Endodermal cell (in vitro differentiated cells): ENCODE data around the gene OGFR. TPM values are rescaled to one million over a fixed set of nuclear protein-coding genes. Genes with fewer than 3 reads are reported as not detected.

ENCODE experiments used
- DNase-seq: peaks from one replicate; pipeline ENCODE4 v3.0.0-alpha.2; 2017
- H3K27ac ChIP-seq: 2 replicates; pipeline ENCODE4 v1.5.1; 2013; ENCODE audit warnings: mild to moderate bottlenecking, low read depth, low read length, moderate library complexity
- H3K27me3 ChIP-seq: 2 replicates; pipeline ENCODE4 v1.6.1; 2013; ENCODE audit warnings: mild to moderate bottlenecking, low read length, moderate library complexity; ENCODE audit not compliant: insufficient read depth, control insufficient read depth, poor library complexity, severe bottlenecking
- H3K36me3 ChIP-seq: 2 replicates; pipeline ENCODE4 v1.7.0; 2013; ENCODE audit warnings: mild to moderate bottlenecking, low read length, moderate library complexity; ENCODE audit not compliant: control insufficient read depth, insufficient read depth
- H3K4me1 ChIP-seq: one replicate; pipeline ENCODE4 v1.7.0; 2013; ENCODE audit warnings: low read length; ENCODE audit not compliant: control insufficient read depth, insufficient read depth
- H3K4me3 ChIP-seq: 2 replicates; pipeline ENCODE4 v1.5.1; 2013; ENCODE audit warnings: mild to moderate bottlenecking, low read length, moderate library complexity
- H3K9ac ChIP-seq: 2 replicates; pipeline ENCODE4 v1.6.1; 2013; ENCODE audit warnings: mild to moderate bottlenecking, low read length, moderate library complexity; ENCODE audit not compliant: poor library complexity, severe bottlenecking; ENCODE audit errors: extremely low read depth
- H3K9me3 ChIP-seq: 2 replicates; pipeline ENCODE4 v1.6.1; 2013; ENCODE audit warnings: mild to moderate bottlenecking, low read length, moderate library complexity; ENCODE audit not compliant: control insufficient read depth
- H3K27ac Mint-ChIP-seq: 2 replicates; pipeline ENCODE4 v1.8.0; 2020; ENCODE audit warnings: mixed read lengths
- H3K27me3 Mint-ChIP-seq: 2 replicates; pipeline ENCODE4 v1.8.0; 2021; ENCODE audit warnings: mild to moderate bottlenecking, mixed read lengths; ENCODE audit not compliant: insufficient read depth
- H3K36me3 Mint-ChIP-seq: 2 replicates; pipeline ENCODE4 v1.8.0; 2020; ENCODE audit warnings: low read depth, mixed read lengths
- H3K4me1 Mint-ChIP-seq: 2 replicates; pipeline ENCODE4 v1.8.0; 2020; ENCODE audit warnings: mixed read lengths
- H3K4me3 Mint-ChIP-seq: 2 replicates; pipeline ENCODE4 v1.8.0; 2020; ENCODE audit warnings: mild to moderate bottlenecking, moderate library complexity, mixed read lengths
- H3K9me3 Mint-ChIP-seq: 2 replicates; pipeline ENCODE4 v1.8.0; 2020; ENCODE audit warnings: mild to moderate bottlenecking, mixed read lengths
- CTCF ChIP-seq: fragments of 200-600 bp; sonication (generic); conservative IDR thresholded peaks from 2 replicates; pipeline ENCODE4 v1.5.0; 2021; ENCODE audit warnings: antibody characterized with exemption, mild to moderate bottlenecking
- WGBS, 2 experiments: methylation state at CpG; one replicate each; pipeline versions ENCODE4 v1.1.5 to v1.1.7; 2013; ENCODE audit warnings: missing lambda C conversion rate in 2 of 2, mixed read lengths in 1 of 2; ENCODE audit not compliant: insufficient coverage in 1 of 2, insufficient read length in 1 of 2; 5-methylcytosine and 5-hydroxymethylcytosine counted together
- total RNA-seq, 2 donors: library from RNA; stranded (reverse); fragmentation: NEBNext Ultra II Directional in 1 of 2; extraction: Animal tissue kit (Norgen Biotek cat#: 25700) in 1 of 2; gene quantifications; 2 replicates in 1 of 2; 3 replicates in 1 of 2; pipeline ENCODE4 v1.2.1, GENCODE V29; 2021

OGFR gene
- total RNA-seq, 2 donors from 2014 or later: 28.1 to 28.5 TPM

- no peaks in the 10 kb centered on the region for H3K36me3 Mint-ChIP-seq
- peak; percentile 90 for DNase-seq
- no peak overlapping the region for H3K27ac ChIP-seq
Observed at GRCh38 chr20:62776692-62777527, 27.7 kb upstream of the OGFR start.

GRCh38 chr20:62777528-62777830 is 27.2 kb upstream of the OGFR start:
- TF ChIP-seq CTCF: no peak
- Mint-ChIP-seq H3K27ac (no peak overlapping the region), H3K4me1 (peaks cover 1% of the 10 kb centered on the region), H3K27me3 (no peaks in the 10 kb centered on the region), H3K4me3 (no peak overlapping the region), H3K36me3 (no peaks in the 10 kb centered on the region), H3K9me3 (peaks cover 2% of the 10 kb centered on the region)
- H3K9me3 ChIP-seq: no peaks in the 10 kb centered on the region
- WGBS, 2 experiments: 87 to 90% methylated on average over 3 to 8 of the region's 8 CpGs
- H3K36me3 ChIP-seq: no peaks in the 10 kb centered on the region
- H3K27me3 ChIP-seq: no peaks in the 10 kb centered on the region
- H3K4me3 ChIP-seq: no peak overlapping the region
- H3K27ac ChIP-seq: no peak overlapping the region
- no peak for DNase-seq
- H3K4me1 ChIP-seq: no peaks in the 10 kb centered on the region
- no peak overlapping the region for H3K9ac ChIP-seq

More at GRCh38 chr20:62776692-62777527, 27.7 kb upstream of the OGFR start:
- no peaks in the 10 kb centered on the region for H3K27me3 ChIP-seq
- no peak overlapping the region for H3K9ac ChIP-seq
- Mint-ChIP-seq H3K4me3 (no peak overlapping the region), H3K4me1 (no peaks in the 10 kb centered on the region), H3K9me3 (peaks cover 2% of the 10 kb centered on the region), H3K27ac (no peak overlapping the region), H3K27me3 (no peaks in the 10 kb centered on the region)
- no peaks in the 10 kb centered on the region for H3K4me1 ChIP-seq
- 86 to 90% methylated on average over 11 to 14 of the region's 14 CpGs for WGBS, 2 experiments
- no peak overlapping the region for H3K4me3 ChIP-seq
- H3K36me3 ChIP-seq: no peaks in the 10 kb centered on the region
- no peak for TF ChIP-seq CTCF
- no peaks in the 10 kb centered on the region for H3K9me3 ChIP-seq

GRCh38 chr20:62778058-62778457 is 26.6 kb upstream of the OGFR start:
- Histone ChIP-seq H3K4me1 (no peaks in the 10 kb centered on the region), H3K27me3 (no peaks in the 10 kb centered on the region), H3K36me3 (no peaks in the 10 kb centered on the region), H3K9me3 (no peaks in the 10 kb centered on the region), H3K9ac (no peak overlapping the region), H3K4me3 (no peak overlapping the region), H3K27ac (no peak overlapping the region)
- no peak for TF ChIP-seq CTCF
- H3K4me3 Mint-ChIP-seq: no peak overlapping the region
- no peaks in the 10 kb centered on the region for H3K36me3 Mint-ChIP-seq
- H3K27me3 Mint-ChIP-seq: no peaks in the 10 kb centered on the region
- DNase-seq: no peak
- peaks cover 2% of the 10 kb centered on the region for H3K9me3 Mint-ChIP-seq
- peaks cover 1% of the 10 kb centered on the region for H3K4me1 Mint-ChIP-seq
- 92 to 93% methylated on average over 3 to 9 of the region's 9 CpGs for WGBS, 2 experiments
- H3K27ac Mint-ChIP-seq: no peak overlapping the region
